Neural cell (in vitro differentiated cells): ENCODE data around the gene RAB3A. TPM values are rescaled to one million over a fixed set of nuclear protein-coding genes. Genes with fewer than 3 reads are reported as not detected.

Experiments
- H2AFZ ChIP-seq: fragments of 200-600, 300-800 bp; sonication (generic), shearing (Covaris generic); 2 replicates; pipeline ENCODE4 v1.6.0; 2014; ENCODE audit warnings: low read depth, mild to moderate bottlenecking, antibody characterized with exemption, low read length, moderate library complexity
- H3F3A ChIP-seq: fragments of 200-600 bp; shearing (Covaris generic); 2 replicates; pipeline ENCODE4 v1.6.1; 2016; ENCODE audit warnings: mild to moderate bottlenecking, moderate library complexity, mixed read lengths, antibody characterized with exemption, low read length; ENCODE audit not compliant: insufficient read depth, poor library complexity, severe bottlenecking
- H3K27ac ChIP-seq: fragments of 200-600, 300-800 bp; sonication (generic), shearing (Covaris generic); 2 replicates; pipeline ENCODE4 v1.5.1; 2014; ENCODE audit warnings: mild to moderate bottlenecking, low read length, moderate library complexity
- H3K27me3 ChIP-seq: fragments of 300-800, 200-600 bp; sonication (generic), shearing (Covaris generic); 2 replicates; pipeline ENCODE4 v1.6.0; 2014; ENCODE audit warnings: mild to moderate bottlenecking, low read depth, low read length, moderate library complexity; ENCODE audit not compliant: insufficient read depth
- H3K36me3 ChIP-seq: fragments of 300-800, 200-600 bp; sonication (generic), shearing (Covaris generic); 2 replicates; pipeline ENCODE4 v1.5.1; 2014; ENCODE audit warnings: mild to moderate bottlenecking, antibody characterized with exemption, low read length, moderate library complexity; ENCODE audit not compliant: insufficient read depth
- H3K4me2 ChIP-seq: fragments of 300-800, 200-600 bp; sonication (generic), shearing (Covaris generic); 2 replicates; pipeline ENCODE4 v1.6.0; 2014; ENCODE audit warnings: mild to moderate bottlenecking, low read length
- H3K4me3 ChIP-seq: fragments of 300-800, 200-600 bp; sonication (generic), shearing (Covaris generic); 2 replicates; pipeline ENCODE4 v1.5.1; 2014; ENCODE audit warnings: mild to moderate bottlenecking, low read length, moderate library complexity
- H3K79me2 ChIP-seq: fragments of 200-600 bp; shearing (Covaris generic); replicated peaks from 2 replicates; pipeline ENCODE4 v1.6.0; 2014; ENCODE audit warnings: mild to moderate bottlenecking, low read length, moderate library complexity; ENCODE audit not compliant: insufficient read depth
- H3K9ac ChIP-seq: fragments of 300-800, 200-600 bp; sonication (generic), shearing (Covaris generic); 2 replicates; pipeline ENCODE4 v1.6.1; 2016; ENCODE audit warnings: mild to moderate bottlenecking, low read length, mixed read lengths
- H3K9me2 ChIP-seq: fragments of 200-600 bp; shearing (Covaris generic); 2 replicates; pipeline ENCODE4 v1.6.1; 2016; ENCODE audit warnings: mild to moderate bottlenecking, low read length, mixed read lengths; ENCODE audit not compliant: insufficient read depth
- H3K9me3 ChIP-seq: fragments of 200-600, 300-800 bp; sonication (generic), shearing (Covaris generic); 2 replicates; pipeline ENCODE4 v1.6.1; 2016; ENCODE audit warnings: mild to moderate bottlenecking, mixed run types, low read length, moderate library complexity, mixed read lengths
- H4K20me1 ChIP-seq: fragments of 200-600 bp; shearing (Covaris generic); 2 replicates; pipeline ENCODE4 v1.6.1; 2016; ENCODE audit warnings: mild to moderate bottlenecking, mixed run types; ENCODE audit not compliant: insufficient read depth
- CTCF ChIP-seq: fragments of 450-650 bp; IDR thresholded peaks from 2 replicates; pipeline ENCODE4 v1.5.1; 2014; ENCODE audit warnings: antibody characterized with exemption, mild to moderate bottlenecking, moderate library complexity; ENCODE audit not compliant: poor library complexity, severe bottlenecking
- EP300 ChIP-seq: fragments of 450-650 bp; conservative IDR thresholded peaks from 2 replicates; pipeline ENCODE4 v1.6.1; 2014; ENCODE audit warnings: antibody characterized with exemption, mild to moderate bottlenecking, moderate library complexity; ENCODE audit not compliant: poor library complexity, severe bottlenecking
- EZH2 ChIP-seq: fragments of 200-600, 300-800 bp; shearing (Covaris generic), sonication (generic); IDR thresholded peaks from 2 replicates; pipeline ENCODE4 v1.6.1; 2014; ENCODE audit warnings: antibody characterized with exemption, low read length, borderline replicate concordance, mild to moderate bottlenecking; ENCODE audit not compliant: insufficient read depth, poor library complexity, severe bottlenecking
- MXI1 ChIP-seq: fragments of 450-650 bp; conservative IDR thresholded peaks from 2 replicates; pipeline ENCODE4 v1.6.1; 2014; ENCODE audit warnings: antibody characterized with exemption, mild to moderate bottlenecking; ENCODE audit not compliant: poor library complexity, severe bottlenecking
- POLR2AphosphoS5 ChIP-seq: IDR thresholded peaks from 2 replicates; pipeline ENCODE4 v1.6.1; 2012
- RAD21 ChIP-seq: fragments of 450-650 bp; conservative IDR thresholded peaks from 2 replicates; pipeline ENCODE4 v1.6.1; 2014; ENCODE audit warnings: antibody characterized with exemption, mild to moderate bottlenecking, moderate library complexity
- SMC3 ChIP-seq: fragments of 450-650 bp; conservative IDR thresholded peaks from 2 replicates; pipeline ENCODE4 v1.6.1; 2014; ENCODE audit warnings: antibody characterized with exemption, mild to moderate bottlenecking, moderate library complexity; ENCODE audit not compliant: poor library complexity
- TAF1 ChIP-seq: IDR thresholded peaks from 2 replicates; pipeline ENCODE4 v1.6.1; 2012; ENCODE audit warnings: low read depth
- polyA plus RNA-seq: library from polyadenylated mRNA; depleted of rRNA; stranded (reverse); fragments of >200 nt; gene quantifications from 2 replicates; pipeline ENCODE4 v1.2.3, GENCODE V29; 2014
- TF ChIP-seq, protein P1 (sequence below): IDR thresholded peaks from 2 replicates; pipeline ENCODE4 v1.6.1; 2012; ENCODE audit warnings: borderline replicate concordance

RAB3A gene
- polyA plus RNA-seq, 1 donor from 2014 or later = 32.3 TPM

GRCh38 chr19:18219911-18220631, 16.2 kb upstream of the RAB3A start:
- H3K79me2 ChIP-seq = no peaks in the 10 kb centered on the region
- no peak overlapping the region for H3K27ac ChIP-seq
- no peak overlapping the region for H3K4me2 ChIP-seq
- no peaks in the 10 kb centered on the region for H4K20me1 ChIP-seq
- H3K36me3 ChIP-seq = no peaks in the 10 kb centered on the region
- H3F3A ChIP-seq = no peaks in the 10 kb centered on the region
- no peak overlapping the region for H2AFZ ChIP-seq
- H3K9me3 ChIP-seq = no peaks in the 10 kb centered on the region
- no peaks in the 10 kb centered on the region for H3K9me2 ChIP-seq
- peaks cover 18% of the 10 kb centered on the region for H3K27me3 ChIP-seq
- no peak overlapping the region for H3K9ac ChIP-seq
- no peak overlapping the region for H3K4me3 ChIP-seq
- TF ChIP-seq MXI1 (no peak), TAF1 (no peak), RAD21 (no peak), EZH2 (no peak), POLR2AphosphoS5 (no peak), SMC3 (no peak), EP300 (no peak), CTCF (no peak)
- TF ChIP-seq, protein P1, sequence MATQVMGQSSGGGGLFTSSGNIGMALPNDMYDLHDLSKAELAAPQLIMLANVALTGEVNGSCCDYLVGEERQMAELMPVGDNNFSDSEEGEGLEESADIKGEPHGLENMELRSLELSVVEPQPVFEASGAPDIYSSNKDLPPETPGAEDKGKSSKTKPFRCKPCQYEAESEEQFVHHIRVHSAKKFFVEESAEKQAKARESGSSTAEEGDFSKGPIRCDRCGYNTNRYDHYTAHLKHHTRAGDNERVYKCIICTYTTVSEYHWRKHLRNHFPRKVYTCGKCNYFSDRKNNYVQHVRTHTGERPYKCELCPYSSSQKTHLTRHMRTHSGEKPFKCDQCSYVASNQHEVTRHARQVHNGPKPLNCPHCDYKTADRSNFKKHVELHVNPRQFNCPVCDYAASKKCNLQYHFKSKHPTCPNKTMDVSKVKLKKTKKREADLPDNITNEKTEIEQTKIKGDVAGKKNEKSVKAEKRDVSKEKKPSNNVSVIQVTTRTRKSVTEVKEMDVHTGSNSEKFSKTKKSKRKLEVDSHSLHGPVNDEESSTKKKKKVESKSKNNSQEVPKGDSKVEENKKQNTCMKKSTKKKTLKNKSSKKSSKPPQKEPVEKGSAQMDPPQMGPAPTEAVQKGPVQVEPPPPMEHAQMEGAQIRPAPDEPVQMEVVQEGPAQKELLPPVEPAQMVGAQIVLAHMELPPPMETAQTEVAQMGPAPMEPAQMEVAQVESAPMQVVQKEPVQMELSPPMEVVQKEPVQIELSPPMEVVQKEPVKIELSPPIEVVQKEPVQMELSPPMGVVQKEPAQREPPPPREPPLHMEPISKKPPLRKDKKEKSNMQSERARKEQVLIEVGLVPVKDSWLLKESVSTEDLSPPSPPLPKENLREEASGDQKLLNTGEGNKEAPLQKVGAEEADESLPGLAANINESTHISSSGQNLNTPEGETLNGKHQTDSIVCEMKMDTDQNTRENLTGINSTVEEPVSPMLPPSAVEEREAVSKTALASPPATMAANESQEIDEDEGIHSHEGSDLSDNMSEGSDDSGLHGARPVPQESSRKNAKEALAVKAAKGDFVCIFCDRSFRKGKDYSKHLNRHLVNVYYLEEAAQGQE = no peak

DNA sequence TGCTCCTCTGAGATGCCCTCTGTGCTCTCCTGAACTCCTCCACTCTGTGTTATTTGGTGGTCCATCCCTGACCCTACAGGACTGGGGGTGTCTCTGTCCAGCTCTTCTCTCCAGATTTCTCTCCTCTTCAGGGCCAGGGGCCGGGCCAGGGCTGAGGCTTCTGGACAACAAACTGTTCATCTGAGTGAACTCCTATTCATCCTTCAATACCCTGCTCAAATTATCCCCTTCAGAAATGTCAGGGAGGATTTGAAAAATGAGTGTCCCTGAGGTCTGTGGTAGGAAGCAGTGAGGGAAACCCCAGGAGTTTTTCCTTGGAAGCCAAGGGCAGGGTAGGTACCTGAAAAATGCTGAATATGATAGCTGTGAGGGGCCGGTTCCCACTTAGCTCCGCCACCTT, 14.8 kb upstream of the RAB3A start:
- Histone ChIP-seq H3K4me3 (no peak overlapping the region), H3K4me2 (no peak overlapping the region), H3K27ac (no peak overlapping the region), H3K79me2 (no peaks in the 10 kb centered on the region), H3K9me3 (no peaks in the 10 kb centered on the region), H3K36me3 (no peaks in the 10 kb centered on the region), H3K9ac (no peak overlapping the region), H3K27me3 (peaks cover 5% of the 10 kb centered on the region), H3K9me2 (no peaks in the 10 kb centered on the region), H3F3A (no peaks in the 10 kb centered on the region), H2AFZ (no peak overlapping the region), H4K20me1 (no peaks in the 10 kb centered on the region)
- TF ChIP-seq SMC3 (no peak), POLR2AphosphoS5 (no peak), EZH2 (no peak)

GRCh38 chr19:18218159-18218558, 14.3 kb upstream of the RAB3A start:
- H3K4me2 ChIP-seq = no peak overlapping the region
- no peak overlapping the region for H3K9ac ChIP-seq
- no peaks in the 10 kb centered on the region for H3K79me2 ChIP-seq
- H4K20me1 ChIP-seq = no peaks in the 10 kb centered on the region
- H3K4me3 ChIP-seq = no peak overlapping the region
- TF ChIP-seq RAD21 = no peak
- no peak for TF ChIP-seq EP300
- TF ChIP-seq, protein P1 = no peak
- no peak for TF ChIP-seq TAF1
- TF ChIP-seq POLR2AphosphoS5 = no peak
- no peak for TF ChIP-seq CTCF
- TF ChIP-seq EZH2 = no peak
- no peak for TF ChIP-seq MXI1
- no peak for TF ChIP-seq SMC3
- H3K9me3 ChIP-seq = no peaks in the 10 kb centered on the region
- no peak overlapping the region for H2AFZ ChIP-seq
- H3K9me2 ChIP-seq = no peaks in the 10 kb centered on the region
- H3K27me3 ChIP-seq = peaks cover 5% of the 10 kb centered on the region
- H3K27ac ChIP-seq = no peak overlapping the region
- no peaks in the 10 kb centered on the region for H3F3A ChIP-seq
- no peaks in the 10 kb centered on the region for H3K36me3 ChIP-seq
